ENCODE results near the gene GPR157. TPM values are rescaled to one million over a fixed set of nuclear protein-coding genes. Genes with fewer than 3 reads are reported as not detected.

Gene GPR157
- total and polyA plus RNA-seq, 2 of the 13 experiments (the other 11 are each of a cell fraction or from before 2014, with no cell fraction given), result 10.1 to 19.2 TPM

- TF ChIP-seq THAP9 (CRISPR knock-in tag; IDR thresholded peaks at IDR 0.05; ENCODE audit: borderline replicate concordance), result peak; percentile 49; the same call in 1 of the 2 replicates
- peak; percentile 52 for TF ChIP-seq MED1 (CRISPR knock-in tag; IDR thresholded peaks at IDR 0.05)
- TF ChIP-seq ZNF687 (CRISPR knock-in tag; IDR thresholded peaks at IDR 0.05), result peak; percentile 78
- TF ChIP-seq ZNF607 (CRISPR knock-in tag; IDR thresholded peaks at IDR 0.05; ENCODE audit: borderline replicate concordance), result peak; percentile 66; the same call in 1 of the 2 replicates
- 0 out of 2 replicates have a peak, but pooled peaks have one; percentile 67 for TF ChIP-seq ZNF704 (CRISPR knock-in tag; IDR thresholded peaks at IDR 0.05; ENCODE audit: borderline replicate concordance)
- TF ChIP-seq ZBTB14 (CRISPR knock-in tag; IDR thresholded peaks at IDR 0.05), result no peak
- no peak for TF ChIP-seq ATF7 (IDR thresholded peaks at IDR 0.05)
- TF ChIP-seq ATF7 (CRISPR knock-in tag; IDR thresholded peaks at IDR 0.05), result peak; percentile 50; the same call in 1 of the 2 replicates
- peak; percentile 85; the same call in 1 of the 2 replicates for TF ChIP-seq HNF1B (CRISPR knock-in tag; IDR thresholded peaks at IDR 0.05)
- TF ChIP-seq ZNF839 (CRISPR knock-in tag; IDR thresholded peaks at IDR 0.05; ENCODE audit: borderline replicate concordance), result peak; percentile 30; the same call in 1 of the 2 replicates
- no peak for TF ChIP-seq SOX6 (IDR thresholded peaks at IDR 0.05)
- peak; percentile 30; the same call in 1 of the 2 replicates for TF ChIP-seq SOX6 (CRISPR knock-in tag; IDR thresholded peaks at IDR 0.05)
- no peak for TF ChIP-seq FOXK1 (CRISPR knock-in tag; IDR thresholded peaks at IDR 0.05; ENCODE audit: borderline replicate concordance, low read depth)
- peak; percentile 68 for TF ChIP-seq GATAD2A (CRISPR knock-in tag; IDR thresholded peaks at IDR 0.05)
- TF ChIP-seq FOSL2 (CRISPR knock-in tag; IDR thresholded peaks at IDR 0.05), result peak; percentile 46; the same call in 1 of the 2 replicates
- peak; percentile 58 for TF ChIP-seq ZFX (CRISPR knock-in tag; IDR thresholded peaks at IDR 0.05; ENCODE audit: low read depth)
- peak; percentile 48; the same call in 1 of the 2 replicates for TF ChIP-seq ELF3 (CRISPR knock-in tag; IDR thresholded peaks at IDR 0.05)
- 0 out of 2 replicates have a peak, but pooled peaks have one; percentile 75 for TF ChIP-seq ZNF230 (CRISPR knock-in tag; IDR thresholded peaks at IDR 0.05)
These were observed 18.1 kb downstream of the GPR157 start (continued) for GRCh38 chr1:9110669-9111356.

All from HepG2 (cell line).